Pancreas (tissue), 10 donors: ENCODE measurements around the gene STAC3. TPM values are rescaled to one million over a fixed set of nuclear protein-coding genes. Genes with fewer than 3 reads are reported as not detected.

Source experiments
- ATAC-seq, 4 donors: fragments of 200-7000 bp; cut with Tn5 transposase; one replicate each; pipeline versions ENCODE4 v1.8.0 to v1.9.1; 2020; ENCODE audit warnings: mild to moderate bottlenecking in 4 of 4, moderate library complexity in 4 of 4
- DNase-seq, 6 donors: peaks; one replicate each; pipeline ENCODE4 v3.0.0-alpha.2; 2020
- FAIRE-seq: peaks from 2 replicates; lab custom pipeline; 2012; peaks lifted over from hg19 to GRCh38; lab: Jason Lieb, UNC
- H3K27ac ChIP-seq, 4 donors: fragments of 200-600 bp; sonication (generic); 1 replicate in 3 of 4; 2 replicates in 1 of 4; pipeline versions ENCODE4 v1.5.0 to v1.8.0; 2020
- H3K27me3 ChIP-seq, 4 donors: fragments of 200-600 bp; one replicate each; pipeline ENCODE4 v1.8.0; 2021
- H3K36me3 ChIP-seq, 3 donors: fragments of 200-600 bp; sonication (generic) in 1 of 3; one replicate each; pipeline versions ENCODE4 v1.5.0 to v1.8.0; 2020 to 2021
- H3K4me1 ChIP-seq, 3 donors: fragments of 200-600 bp; one replicate each; pipeline ENCODE4 v1.8.0; 2021
- H3K4me3 ChIP-seq, 4 donors: fragments of 200-600 bp; sonication (generic) in 2 of 4; one replicate each; pipeline versions ENCODE4 v1.5.0 to v1.8.0; 2020 to 2021
- H3K9me3 ChIP-seq, 4 donors: fragments of 200-600 bp; one replicate each; pipeline ENCODE4 v1.8.0; 2021
- CTCF ChIP-seq, 4 donors: fragments of 200-600 bp; sonication (generic) in 3 of 4; IDR thresholded peaks; one replicate each; pipeline versions ENCODE4 v1.5.0 to v1.8.0; 2021; ENCODE audit warnings: antibody characterized with exemption in 4 of 4
- WGBS, 2 donors: extraction: QIAGEN DNeasy Blood & Tissue Kit; methylation state at CpG; one replicate each; pipeline ENCODE4 v1.1.7; 2013; 5-methylcytosine and 5-hydroxymethylcytosine counted together
- intact Hi-C, 3 donors: fragments of 100-400 bp; cut with DNase I; formaldehyde crosslinking; loops; one replicate each; pipeline versions ENCODE4 v1.11.1 to v1.14.2; 2022
- polyA plus RNA-seq, 2 donors: library from polyadenylated mRNA; stranded (reverse); fragments of 200-250 nt; gene quantifications; one replicate each; pipeline ENCODE4 v1.2.3, GENCODE V29; 2013
- total RNA-seq, 6 donors: library from RNA; stranded (reverse); fragmentation: NEBNext Ultra II Directional in 4 of 6; extraction: Animal tissue kit (Norgen Biotek cat#: 25700) in 4 of 6; gene quantifications; one replicate each; pipeline versions ENCODE4 v1.2.1 to v1.2.4, GENCODE V29; 2021 to 2023
- donor health status: healthy with polysubstance abuse.
- donor health status: DM: no; HTN: no; CAD: no; lungs with moderate emphysema.
- donor health status: DM: no; HTN: no; CAD: no.
- donor health status: control.
- donor health status: control.
- donor health status: Bipolar disorder and iron deficiency.
- donor health status: DM: yes; HTN: yes; CAD: no.
- donor health status: DM: no; HTN: no; CAD: no.
- donor health status: DM: no; HTN: no; CAD: no.
- donor health status: DM: yes; HTN: yes; CAD: no.

Gene STAC3
- total and polyA plus RNA-seq, 8 donors = 0.46 to 3.0 (median 1.1) TPM

- Histone ChIP-seq H3K4me1 (peaks cover 0 to 6% (median 0%) of the 10 kb centered on the region in 3 donors), H3K4me3 (no peak overlapping the region), H3K27ac (no peak overlapping the region), H3K27me3 (no peaks in the 10 kb centered on the region), H3K9me3 (no peaks in the 10 kb centered on the region), H3K36me3 (no peaks in the 10 kb centered on the region)
- intact Hi-C loops = loop anchor here in 1 of 3 donors (5.0 to 10.0 kb wide), 2 partner anchors 36 to 244 kb away; partner anchors contain the start of genes GLI1 and INHBE
- DNase-seq (no peak), ATAC-seq (no peak), FAIRE-seq (no peak)
- no peak for TF ChIP-seq CTCF (IDR thresholded peaks at IDR 0.05)
- WGBS, 2 donors = 82% methylated on average over 16 of the region's 16 CpGs
Measured at GRCh38 chr12:57210926-57211692, 39.9 kb downstream of the STAC3 start.

- intact Hi-C loops = loop anchor here in 1 of 3 donors (5.0 to 10.0 kb wide), 2 partner anchors 37 to 244 kb away; partner anchors contain the start of genes GLI1 and INHBE
- Histone ChIP-seq H3K4me3 (no peak overlapping the region), H3K9me3 (no peaks in the 10 kb centered on the region), H3K27ac (no peak overlapping the region), H3K27me3 (no peaks in the 10 kb centered on the region), H3K36me3 (no peaks in the 10 kb centered on the region), H3K4me1 (peaks cover 0 to 6% (median 0%) of the 10 kb centered on the region in 3 donors)
- FAIRE-seq (no peak), DNase-seq (no peak), ATAC-seq (no peak)
- no peak for TF ChIP-seq CTCF (IDR thresholded peaks at IDR 0.05)
- WGBS, 2 donors = 85 to 86% methylated on average over 15 of the region's 15 CpGs
Measured at GRCh38 chr12:57210461-57210860, 40.5 kb downstream of the STAC3 start.

- 87 to 95% methylated on average over 7 to 8 of the region's 8 CpGs for WGBS, 2 donors
- DNase-seq (no peak), FAIRE-seq (no peak), ATAC-seq (no peak)
- Histone ChIP-seq H3K9me3 (no peaks in the 10 kb centered on the region), H3K4me3 (no peak overlapping the region), H3K4me1 (peaks cover 0 to 6% (median 0%) of the 10 kb centered on the region in 3 donors), H3K36me3 (no peaks in the 10 kb centered on the region), H3K27ac (no peak overlapping the region), H3K27me3 (no peaks in the 10 kb centered on the region)
- TF ChIP-seq CTCF (IDR thresholded peaks at IDR 0.05) = no peak
- intact Hi-C loops = loop anchor here in 2 of 3 donors (2.0 to 10.0 kb wide), 3 partner anchors 33 to 245 kb away; partner anchors contain the start of genes GLI1 (in 1 of the 2) and INHBE (in 1 of the 2)
Measured at GRCh38 chr12:57209916-57210315, 41.1 kb downstream of the STAC3 start.

DNA sequence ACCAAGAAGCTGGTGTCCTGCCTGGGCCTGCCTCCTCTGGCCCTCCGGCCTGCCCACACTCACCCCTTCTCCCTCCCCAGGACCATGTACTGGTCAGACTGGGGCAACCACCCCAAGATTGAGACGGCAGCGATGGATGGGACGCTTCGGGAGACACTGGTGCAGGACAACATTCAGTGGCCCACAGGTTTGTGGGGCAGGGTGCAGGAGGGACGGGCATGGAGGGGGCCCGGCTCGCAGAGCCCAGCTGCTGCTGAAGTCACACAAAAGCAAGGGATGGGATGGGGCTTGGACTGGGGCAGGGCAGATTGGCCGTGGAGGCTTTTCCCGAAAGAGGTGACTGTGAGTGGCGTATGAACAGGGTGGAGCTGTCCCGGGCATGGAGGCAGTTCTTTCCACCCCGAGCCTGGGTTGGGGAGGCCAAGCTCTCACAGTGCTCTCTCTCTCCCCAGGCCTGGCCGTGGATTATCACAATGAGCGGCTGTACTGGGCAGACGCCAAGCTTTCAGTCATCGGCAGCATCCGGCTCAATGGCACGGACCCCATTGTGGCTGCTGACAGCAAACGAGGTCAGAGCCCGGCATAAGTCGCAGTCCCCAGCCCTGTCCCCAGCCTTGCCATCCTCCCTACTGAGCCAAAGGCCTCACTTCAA is 42.2 kb downstream of the STAC3 start:
- no peak overlapping the region for H3K27ac ChIP-seq
- no peaks in the 10 kb centered on the region for H3K9me3 ChIP-seq
- no peak for TF ChIP-seq CTCF (IDR thresholded peaks at IDR 0.05)
- no peaks in the 10 kb centered on the region for H3K27me3 ChIP-seq
- ATAC-seq (no peak), DNase-seq (no peak), FAIRE-seq (no peak)
- 80 to 85% methylated on average over 19 to 22 of the region's 22 CpGs for WGBS, 2 donors
- intact Hi-C loops = loop anchor here in 1 of 3 donors (2.0 kb wide), 1 partner anchor 34 kb away; no protein-coding TSS in a partner anchor
- peaks cover 0 to 4% (median 0%) of the 10 kb centered on the region in 3 donors for H3K4me1 ChIP-seq
- H3K4me3 ChIP-seq = no peak overlapping the region
- no peaks in the 10 kb centered on the region for H3K36me3 ChIP-seq
